ENCODE measurements around the gene GLT8D1. TPM values are rescaled to one million over a fixed set of nuclear protein-coding genes. Genes with fewer than 3 reads are reported as not detected.
"Not testable (repeated sequence)": the region's sequence is repeated elsewhere in the genome, so short reads cannot be mapped to it uniquely, and the experiment has no call there.

The GLT8D1 gene
- total and polyA plus RNA-seq, 12 donors: 23.0 to 37.9 (median 29.4) TPM

DNA sequence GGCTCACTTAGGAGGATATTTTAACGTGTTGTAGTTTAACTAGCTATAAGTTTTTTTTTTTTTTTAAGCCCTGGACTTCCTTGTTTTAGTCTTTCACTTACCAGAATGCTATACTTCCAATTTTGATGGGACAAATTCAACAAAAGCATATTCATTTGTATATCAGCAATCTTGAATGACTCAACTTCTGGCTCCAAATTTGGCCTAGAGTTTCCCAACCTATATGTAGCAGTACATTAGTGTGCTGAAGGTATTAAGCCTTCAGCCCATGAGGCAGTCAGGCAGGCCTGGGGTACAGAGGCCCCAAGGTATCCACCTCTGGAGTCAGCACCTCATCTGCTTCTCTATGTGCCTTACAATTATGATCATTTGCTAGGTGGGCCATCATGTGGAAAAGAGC, 25.8 kb downstream of the GLT8D1 start:
- DNase-seq (no peak), ATAC-seq (no peak)
- no peaks in the 10 kb centered on the region for H3K27me3 ChIP-seq
- peaks cover 0 to 68% (median 34%) of the 10 kb centered on the region in 9 donors for H3K36me3 ChIP-seq
- 35 to 52% methylated on average over 1 of the region's 1 CpG for WGBS, 2 donors
- H3K27ac ChIP-seq: peak overlapping the region in 3 of 10 donors; percentile 1 to 69 (median 14)
- H3K4me1 ChIP-seq: peaks cover 0 to 62% (median 49%) of the 10 kb centered on the region in 9 donors
- H3K4me3 ChIP-seq: no peak overlapping the region
- intact Hi-C loops (cut with DNase I): loop anchor here in 7 of 10 donors (10.0 kb wide), 3 partner anchors 205 to 225 kb away; partner anchors contain the start of genes NISCH (in 3 of the 7) and TNNC1 (in 3 of the 7)
- H3K9me3 ChIP-seq: no peaks in the 10 kb centered on the region
- TF ChIP-seq, protein P1, sequence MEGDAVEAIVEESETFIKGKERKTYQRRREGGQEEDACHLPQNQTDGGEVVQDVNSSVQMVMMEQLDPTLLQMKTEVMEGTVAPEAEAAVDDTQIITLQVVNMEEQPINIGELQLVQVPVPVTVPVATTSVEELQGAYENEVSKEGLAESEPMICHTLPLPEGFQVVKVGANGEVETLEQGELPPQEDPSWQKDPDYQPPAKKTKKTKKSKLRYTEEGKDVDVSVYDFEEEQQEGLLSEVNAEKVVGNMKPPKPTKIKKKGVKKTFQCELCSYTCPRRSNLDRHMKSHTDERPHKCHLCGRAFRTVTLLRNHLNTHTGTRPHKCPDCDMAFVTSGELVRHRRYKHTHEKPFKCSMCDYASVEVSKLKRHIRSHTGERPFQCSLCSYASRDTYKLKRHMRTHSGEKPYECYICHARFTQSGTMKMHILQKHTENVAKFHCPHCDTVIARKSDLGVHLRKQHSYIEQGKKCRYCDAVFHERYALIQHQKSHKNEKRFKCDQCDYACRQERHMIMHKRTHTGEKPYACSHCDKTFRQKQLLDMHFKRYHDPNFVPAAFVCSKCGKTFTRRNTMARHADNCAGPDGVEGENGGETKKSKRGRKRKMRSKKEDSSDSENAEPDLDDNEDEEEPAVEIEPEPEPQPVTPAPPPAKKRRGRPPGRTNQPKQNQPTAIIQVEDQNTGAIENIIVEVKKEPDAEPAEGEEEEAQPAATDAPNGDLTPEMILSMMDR (IDR thresholded peaks at IDR 0.05): no peak

DNA sequence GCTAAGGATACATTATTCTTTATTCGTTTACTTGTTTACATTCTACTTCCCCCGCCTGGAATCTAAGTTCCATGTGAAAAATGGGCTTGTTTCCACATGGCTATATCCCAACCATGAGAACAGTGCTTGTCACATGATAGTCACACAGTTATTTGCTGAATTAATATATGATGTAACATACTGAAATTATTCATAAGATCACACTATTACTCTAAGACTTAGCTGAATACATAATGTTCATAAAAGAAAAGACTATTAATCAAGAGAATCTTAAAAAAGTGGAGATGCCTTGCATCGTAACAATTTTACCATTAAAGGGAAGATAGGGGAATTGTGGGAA, 26.4 kb downstream of the GLT8D1 start:
- no peak for ATAC-seq
- H3K27ac ChIP-seq: peak overlapping the region in 1 of 10 donors; percentile 14
- no peak overlapping the region for H3K4me3 ChIP-seq
- no peaks in the 10 kb centered on the region for H3K9me3 ChIP-seq
- H3K36me3 ChIP-seq: peaks cover 0 to 74% (median 38%) of the 10 kb centered on the region in 9 donors
- 71 to 89% methylated on average over 3 of the region's 3 CpGs for WGBS, 2 donors
- no peaks in the 10 kb centered on the region for H3K27me3 ChIP-seq
- TF ChIP-seq, protein P1 (IDR thresholded peaks at IDR 0.05): no peak
- intact Hi-C loops (cut with DNase I): loop anchor here in 1 of 10 donors (10.0 kb wide), 1 partner anchor 214 kb away; no protein-coding TSS in a partner anchor
- DNase-seq: no peak
- peaks cover 0 to 56% (median 42%) of the 10 kb centered on the region in 9 donors for H3K4me1 ChIP-seq

DNA sequence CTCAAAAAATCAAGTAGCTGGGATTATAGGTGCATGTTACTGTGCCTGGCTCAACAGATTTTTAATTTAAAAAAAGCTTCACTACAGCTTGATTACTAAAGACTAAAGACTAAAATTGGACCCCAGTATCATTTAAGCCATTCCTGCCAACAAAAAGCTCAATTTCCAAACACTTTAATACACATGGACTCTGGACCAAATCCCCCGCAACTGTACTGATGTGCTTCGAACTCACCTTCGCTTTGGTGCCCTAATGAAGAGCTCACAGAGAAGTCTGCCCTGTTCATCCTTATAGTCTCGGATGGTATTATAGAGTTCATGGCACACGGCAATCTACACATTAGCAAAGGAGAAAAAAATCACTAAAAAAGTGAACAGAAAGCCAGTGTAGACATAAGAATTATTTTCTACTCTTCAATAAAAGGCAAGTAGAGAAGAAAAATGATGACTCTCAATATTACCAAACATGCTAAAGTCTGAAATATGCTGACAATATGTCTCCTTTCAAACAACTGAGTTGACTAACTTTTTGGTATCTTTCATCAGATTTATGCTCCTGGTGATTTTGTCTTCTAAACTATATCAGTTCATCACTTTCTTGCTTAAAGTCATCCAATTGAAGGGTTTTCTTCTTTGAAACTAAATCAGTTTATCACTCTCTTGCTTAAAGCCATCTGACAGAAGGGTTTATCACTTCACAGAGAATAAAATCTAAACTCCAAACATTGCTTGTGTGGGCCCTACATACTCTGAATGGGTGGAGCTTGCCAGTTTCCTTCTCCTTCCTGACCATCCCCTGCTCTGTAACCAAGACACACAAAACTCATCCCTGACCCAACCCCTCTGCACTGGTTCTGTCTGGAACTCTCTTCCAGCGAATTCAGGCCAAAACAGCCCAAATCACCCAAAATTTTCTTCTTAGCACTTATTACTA, 27.1 kb downstream of the GLT8D1 start:
- ATAC-seq (no peak), DNase-seq (no peak)
- no peaks in the 10 kb centered on the region for H3K27me3 ChIP-seq
- H3K9me3 ChIP-seq: no peaks in the 10 kb centered on the region
- H3K36me3 ChIP-seq: peaks cover 0 to 80% (median 42%) of the 10 kb centered on the region in 9 donors
- intact Hi-C loops (cut with DNase I): loop anchor here in 1 of 10 donors (10.0 kb wide), 1 partner anchor 214 kb away; no protein-coding TSS in a partner anchor
- peaks cover 0 to 49% (median 36%) of the 10 kb centered on the region in 9 donors for H3K4me1 ChIP-seq
- no peak overlapping the region for H3K27ac ChIP-seq
- 97% methylated on average over 6 of the region's 6 CpGs for WGBS, 2 donors
- no peak overlapping the region for H3K4me3 ChIP-seq
- TF ChIP-seq, protein P1 (IDR thresholded peaks at IDR 0.05): no peak

DNA sequence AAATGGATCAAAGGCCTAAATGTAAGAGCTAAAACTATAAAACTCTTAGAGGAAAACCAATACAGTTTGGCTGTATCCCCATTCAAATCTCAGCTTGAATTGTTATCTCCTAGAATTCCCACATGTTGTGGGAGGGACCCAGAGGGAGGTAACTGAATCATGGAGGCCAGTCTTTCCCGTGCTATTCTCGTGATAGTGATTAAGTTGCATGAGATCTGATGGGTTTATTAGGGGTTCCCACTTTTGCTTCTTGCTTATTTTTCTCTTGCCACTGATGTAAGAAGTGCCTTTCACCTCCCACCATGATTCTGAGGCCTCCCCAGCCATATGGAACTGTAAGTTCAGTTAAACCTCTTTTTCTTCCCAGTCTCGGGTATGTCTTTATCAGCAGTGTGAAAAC, 29.4 kb downstream of the GLT8D1 start:
- 56 to 64% methylated on average over 3 of the region's 3 CpGs for WGBS, 2 donors
- intact Hi-C loops (cut with DNase I): loop anchor here in 1 of 10 donors (10.0 kb wide), 1 partner anchor 211 kb away; no protein-coding TSS in a partner anchor
- Histone ChIP-seq H3K4me1 (peaks cover 0 to 41% (median 15%) of the 10 kb centered on the region in 9 donors), H3K36me3 (peaks cover 0 to 97% (median 52%) of the 10 kb centered on the region in 9 donors)
- not testable (repeated sequence) for H3K9me3 ChIP-seq, H3K27ac ChIP-seq, H3K4me3 ChIP-seq, ATAC-seq, H3K27me3 ChIP-seq, DNase-seq
